Fibroblast of the aortic adventitia (primary cell): ENCODE results near the gene USP22. TPM values are rescaled to one million over a fixed set of nuclear protein-coding genes. Genes with fewer than 3 reads are reported as not detected.

Source experiments
- DNase-seq: peaks from one replicate; pipeline ENCODE4 v3.0.0-alpha.2; 2010; ENCODE audit warnings: low read depth
- H3K4me3 ChIP-seq: 2 replicates; pipeline ENCODE4 v1.5.1; 2011; ENCODE audit warnings: low read depth, mild to moderate bottlenecking, control low read depth, low read length, moderate library complexity
- total RNA-seq: library from RNA; depleted of rRNA; stranded (reverse); fragments of >200 nt; gene quantifications from 2 replicates; pipeline ENCODE4 v1.2.3, GENCODE V29; 2012; ENCODE audit warnings: low replicate concordance
- TF ChIP-seq, protein P1 (sequence below): IDR thresholded peaks from 2 replicates; pipeline ENCODE4 v1.5.1; 2011; ENCODE audit warnings: mild to moderate bottlenecking, low read length, control low read depth, inconsistent platforms; ENCODE audit not compliant: insufficient read depth

The USP22 gene
- total RNA-seq, 1 donor: 214 TPM

DNA sequence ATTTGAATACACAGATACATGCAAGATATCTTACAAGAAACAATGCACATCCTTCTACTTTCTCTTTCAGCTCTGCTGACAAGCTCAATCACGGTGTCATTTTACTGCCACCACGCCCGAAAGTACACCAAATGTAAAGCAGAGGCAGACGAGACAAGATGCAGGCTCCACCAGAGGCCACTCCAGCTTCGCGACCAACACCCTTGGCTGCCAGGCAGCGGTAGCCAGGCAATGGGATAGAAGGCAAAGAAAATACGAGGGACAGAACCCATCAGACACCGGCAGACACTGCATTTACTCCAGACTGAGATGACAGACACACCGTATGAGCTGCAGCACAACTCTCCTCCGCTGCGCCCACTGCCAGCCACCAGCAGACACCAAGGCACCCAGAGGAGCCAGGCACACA, 41.0 kb downstream of the USP22 start:
- H3K4me3 ChIP-seq: no peak overlapping the region
- TF ChIP-seq, protein P1, sequence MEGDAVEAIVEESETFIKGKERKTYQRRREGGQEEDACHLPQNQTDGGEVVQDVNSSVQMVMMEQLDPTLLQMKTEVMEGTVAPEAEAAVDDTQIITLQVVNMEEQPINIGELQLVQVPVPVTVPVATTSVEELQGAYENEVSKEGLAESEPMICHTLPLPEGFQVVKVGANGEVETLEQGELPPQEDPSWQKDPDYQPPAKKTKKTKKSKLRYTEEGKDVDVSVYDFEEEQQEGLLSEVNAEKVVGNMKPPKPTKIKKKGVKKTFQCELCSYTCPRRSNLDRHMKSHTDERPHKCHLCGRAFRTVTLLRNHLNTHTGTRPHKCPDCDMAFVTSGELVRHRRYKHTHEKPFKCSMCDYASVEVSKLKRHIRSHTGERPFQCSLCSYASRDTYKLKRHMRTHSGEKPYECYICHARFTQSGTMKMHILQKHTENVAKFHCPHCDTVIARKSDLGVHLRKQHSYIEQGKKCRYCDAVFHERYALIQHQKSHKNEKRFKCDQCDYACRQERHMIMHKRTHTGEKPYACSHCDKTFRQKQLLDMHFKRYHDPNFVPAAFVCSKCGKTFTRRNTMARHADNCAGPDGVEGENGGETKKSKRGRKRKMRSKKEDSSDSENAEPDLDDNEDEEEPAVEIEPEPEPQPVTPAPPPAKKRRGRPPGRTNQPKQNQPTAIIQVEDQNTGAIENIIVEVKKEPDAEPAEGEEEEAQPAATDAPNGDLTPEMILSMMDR: no peak
- no peak for DNase-seq

DNA sequence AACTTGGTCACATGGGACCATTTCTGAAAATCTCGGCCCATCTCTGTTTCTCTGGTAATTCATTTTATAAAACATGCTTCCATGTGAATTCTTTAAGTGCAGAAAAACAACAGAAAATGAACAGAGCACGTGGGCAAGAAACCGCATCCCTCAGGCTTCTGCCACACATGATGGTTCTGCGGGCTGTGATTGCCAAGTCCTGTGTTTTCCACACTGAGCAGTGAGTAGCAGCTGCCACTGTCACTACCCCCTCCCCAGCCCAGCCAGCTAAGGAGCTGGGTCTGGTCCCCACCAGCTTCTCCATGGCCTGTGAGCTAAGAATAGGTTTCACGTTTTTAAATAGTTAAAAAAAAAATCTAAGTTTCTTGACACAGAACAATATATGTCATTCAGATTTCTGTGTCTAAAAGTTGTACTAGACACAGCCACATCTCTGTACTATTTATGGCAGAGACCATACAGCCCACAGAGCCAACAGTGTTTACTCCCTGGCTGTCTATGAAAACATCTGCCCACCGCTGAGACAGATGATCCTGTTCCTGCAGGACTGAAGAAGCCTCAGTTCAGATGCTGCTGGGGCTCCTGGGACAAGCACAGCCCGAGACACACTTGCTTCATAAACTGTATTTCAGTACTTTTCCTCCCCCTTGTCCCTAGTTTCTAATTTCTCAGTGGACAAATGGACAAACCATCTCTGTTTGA, 41.5 kb downstream of the USP22 start:
- TF ChIP-seq, protein P1: no peak
- DNase-seq: no peak
- no peak overlapping the region for H3K4me3 ChIP-seq

DNA sequence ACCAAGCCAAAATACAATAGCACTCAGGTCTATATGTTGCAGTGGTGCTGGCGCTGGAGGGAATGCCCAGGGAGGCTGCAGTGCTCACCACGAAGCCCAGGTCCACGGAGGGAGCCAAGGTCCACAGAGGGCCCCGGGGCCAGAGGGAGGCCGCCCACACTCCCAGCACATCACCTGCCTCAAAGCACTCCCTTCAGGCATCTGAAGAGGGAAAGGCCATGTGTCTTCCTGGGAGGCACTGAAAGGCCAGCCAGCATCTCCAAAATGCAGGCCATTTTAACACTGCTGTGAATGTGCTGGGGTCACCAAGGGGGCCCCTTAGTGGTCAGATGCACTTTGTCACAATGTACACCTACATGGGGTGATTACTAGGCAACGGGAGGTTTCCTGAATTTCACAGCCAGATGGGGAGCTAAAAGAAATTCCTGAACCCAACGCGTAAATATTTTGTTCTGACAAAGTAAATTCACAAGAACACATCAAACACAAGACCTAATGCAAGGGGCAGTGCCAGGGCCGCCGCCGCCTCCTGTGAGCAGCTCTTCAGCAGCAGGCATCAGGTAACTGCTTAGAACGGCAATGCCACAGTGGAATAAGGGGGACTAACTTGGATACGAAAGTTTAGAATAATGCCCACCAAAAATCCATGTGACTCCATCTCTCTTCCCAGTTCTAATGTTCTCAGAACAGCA, 42.8 kb downstream of the USP22 start:
- no peak overlapping the region for H3K4me3 ChIP-seq
- DNase-seq: no peak
- TF ChIP-seq, protein P1: no peak

DNA sequence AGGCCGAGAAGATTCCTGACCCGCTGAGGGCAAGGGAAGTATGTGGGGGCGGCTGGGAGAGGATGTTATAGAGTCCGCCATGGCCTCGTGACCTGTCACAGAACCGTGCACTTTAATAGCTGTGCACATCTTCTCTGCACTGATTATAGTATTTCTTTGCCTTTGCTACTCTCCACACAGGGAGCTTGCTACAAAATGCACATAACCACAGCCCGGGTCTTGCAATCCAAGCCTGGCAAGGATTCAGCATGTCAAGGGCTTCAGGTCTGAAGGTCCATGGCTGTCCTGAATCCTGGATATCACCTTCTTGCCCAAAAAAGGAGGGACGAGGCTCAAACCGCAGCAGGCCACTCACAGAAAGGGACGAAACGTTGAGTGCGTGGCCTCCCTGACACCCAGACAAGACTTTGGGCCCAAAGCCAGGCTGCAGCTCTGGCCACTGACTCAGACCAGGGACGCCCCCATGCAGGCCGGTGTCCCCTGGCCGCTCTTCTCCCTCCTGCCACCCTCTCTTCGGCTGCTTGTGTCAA, 43.7 kb downstream of the USP22 start:
- H3K4me3 ChIP-seq: no peak overlapping the region
- DNase-seq: peak; percentile 26
- TF ChIP-seq, protein P1: no peak

DNA sequence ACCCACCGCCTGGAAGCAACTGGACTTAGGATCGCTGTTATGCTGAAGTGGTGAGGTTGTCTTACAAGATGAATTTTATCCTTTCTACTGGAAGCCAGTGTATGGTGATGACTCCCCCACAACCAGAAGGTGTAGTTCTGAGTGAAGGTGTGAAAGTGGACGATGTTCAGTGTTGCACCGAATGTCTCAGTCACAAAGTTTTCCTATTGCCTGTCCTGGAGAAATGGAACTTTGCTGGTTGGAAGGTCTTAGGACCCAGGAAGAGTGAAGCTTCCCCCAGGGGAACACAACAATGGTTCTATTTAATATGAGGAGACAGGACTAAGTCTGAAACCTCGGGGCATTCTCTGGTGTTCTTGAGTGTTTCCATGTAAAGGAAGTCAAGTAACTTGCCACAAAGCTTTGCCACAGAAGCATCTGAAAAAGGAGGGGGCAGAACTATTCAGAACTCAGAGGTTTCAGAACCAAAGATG, 44.2 kb downstream of the USP22 start:
- TF ChIP-seq, protein P1: no peak
- no peak for DNase-seq
- H3K4me3 ChIP-seq: no peak overlapping the region

DNA sequence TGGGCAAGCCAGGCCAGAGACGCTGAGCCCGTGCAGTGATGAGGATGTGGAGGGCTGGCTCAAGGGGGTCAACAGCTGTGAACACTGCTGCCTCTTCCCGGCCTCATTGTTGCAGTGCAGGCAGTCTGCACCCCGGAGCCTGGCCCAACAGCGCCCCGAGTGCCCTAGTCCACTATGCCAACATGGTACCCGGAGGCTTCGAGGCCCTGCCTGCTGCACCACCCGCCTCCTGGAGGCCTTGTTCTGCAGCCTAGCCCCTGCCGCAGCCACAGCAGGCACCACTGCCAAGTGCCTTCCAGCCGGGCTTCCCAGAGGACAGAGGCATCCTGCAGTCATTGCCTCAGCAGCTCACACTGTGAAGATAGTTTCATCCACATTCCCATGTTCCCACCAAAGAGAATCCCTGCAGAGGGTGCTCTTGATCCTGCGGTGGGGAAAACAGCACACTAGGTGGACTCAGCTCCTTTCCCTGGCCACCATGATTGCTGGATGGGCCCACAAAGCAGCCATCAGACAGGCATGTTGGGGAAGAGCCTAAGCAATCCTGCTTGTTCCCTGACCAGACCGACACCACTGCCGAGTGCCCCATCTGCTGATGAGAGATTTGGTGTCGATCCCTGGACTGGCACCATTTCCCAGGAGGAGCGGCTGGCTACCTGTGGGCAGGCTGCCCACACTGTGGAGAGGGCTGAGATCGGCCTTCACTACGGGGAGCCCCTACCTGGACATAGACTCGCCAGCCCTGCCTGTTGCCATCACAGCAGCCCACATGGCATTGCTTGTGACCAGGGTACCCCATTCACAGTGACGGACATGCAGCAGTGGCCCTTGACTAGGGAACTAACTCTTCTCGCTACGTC, 44.9 kb downstream of the USP22 start:
- TF ChIP-seq, protein P1: no peak
- H3K4me3 ChIP-seq: no peak overlapping the region
- no peak for DNase-seq
